Sigmoid colon (tissue), 7 donors: Measurements from ENCODE around the gene PRAF2. TPM values are rescaled to one million over a fixed set of nuclear protein-coding genes. Genes with fewer than 3 reads are reported as not detected.

Source experiments
- DNase-seq: peaks from one replicate; pipeline ENCODE4 v3.0.0-alpha.2; 2019
- H3K27ac ChIP-seq, 4 donors: fragments of 200-600 bp; sonication (generic); one replicate each; pipeline ENCODE4 v1.5.1; 2016 to 2019; ENCODE audit warnings: mild to moderate bottlenecking in 1 of 4
- H3K27me3 ChIP-seq, 3 donors: fragments of 200-600 bp; sonication (generic); one replicate each; pipeline ENCODE4 v1.5.1; 2019; ENCODE audit warnings: mild to moderate bottlenecking in 1 of 3
- H3K36me3 ChIP-seq, 4 donors: fragments of 200-600 bp; sonication (generic); one replicate each; pipeline ENCODE4 v1.5.1; 2016 to 2019
- H3K4me1 ChIP-seq, 4 donors: fragments of 200-600 bp; sonication (generic); one replicate each; pipeline ENCODE4 v1.5.1; 2017 to 2019
- H3K4me3 ChIP-seq, 4 donors: fragments of 200-600 bp; sonication (generic); one replicate each; pipeline ENCODE4 v1.5.1; 2017 to 2019; ENCODE audit warnings: mild to moderate bottlenecking in 2 of 4, moderate library complexity in 1 of 4
- H3K9me3 ChIP-seq, 4 donors: fragments of 200-600 bp in 3 of 4; sonication (generic) in 3 of 4; one replicate each; pipeline versions ENCODE4 v1.5.1 to v1.6.1; 2013 to 2019
- CTCF ChIP-seq, 4 experiments: fragments of 450-650 bp in 3 of 4; fragments of 200-600 bp in 1 of 4; IDR thresholded peaks; one replicate each; pipeline ENCODE4 v1.5.1; 2016 to 2019; ENCODE audit warnings: antibody characterized with exemption in 4 of 4, mild to moderate bottlenecking in 3 of 4, moderate library complexity in 2 of 4
- EP300 ChIP-seq, 4 donors: sonication (generic); formaldehyde crosslinking; IDR thresholded peaks; one replicate each; pipeline ENCODE4 v1.6.1; 2017; ENCODE audit warnings: antibody characterized with exemption in 4 of 4
- POLR2A ChIP-seq, 2 donors: fragments of 450-650 bp; IDR thresholded peaks; one replicate each; pipeline ENCODE4 v1.6.1; 2016; ENCODE audit warnings: antibody characterized with exemption in 2 of 2, mild to moderate bottlenecking in 2 of 2, moderate library complexity in 2 of 2
- POLR2AphosphoS5 ChIP-seq, 4 donors: sonication (generic); formaldehyde crosslinking; IDR thresholded peaks; one replicate each; pipeline ENCODE4 v1.6.1; 2017; ENCODE audit warnings: antibody characterized with exemption in 4 of 4
- WGBS, 2 donors: extraction: QIAGEN DNeasy Blood & Tissue Kit; methylation state at CpG; one replicate each; pipeline ENCODE4 v1.1.7; 2013; 5-methylcytosine and 5-hydroxymethylcytosine counted together
- intact Hi-C: fragments of 100-400 bp; cut with DNase I; formaldehyde crosslinking; loops from one replicate; pipeline ENCODE4 v1.15.1; 2023
- polyA plus RNA-seq, 3 donors: library from polyadenylated mRNA; stranded (reverse); fragments of 200-250 nt; gene quantifications; one replicate each; pipeline ENCODE4 v1.2.3, GENCODE V29; 2013
- total RNA-seq, 4 donors: library from RNA; depleted of rRNA; stranded (reverse); fragments of >200 nt; gene quantifications; one replicate each; pipeline ENCODE4 v1.1.0, GENCODE V29; 2016
- donor health status: healthy with polysubstance abuse.
- donor health status: Bipolar disorder and iron deficiency.
- donor health status: healthy.

PRAF2 gene
- total and polyA plus RNA-seq, 7 donors = 2.8 to 20.2 (median 18.2) TPM

DNA sequence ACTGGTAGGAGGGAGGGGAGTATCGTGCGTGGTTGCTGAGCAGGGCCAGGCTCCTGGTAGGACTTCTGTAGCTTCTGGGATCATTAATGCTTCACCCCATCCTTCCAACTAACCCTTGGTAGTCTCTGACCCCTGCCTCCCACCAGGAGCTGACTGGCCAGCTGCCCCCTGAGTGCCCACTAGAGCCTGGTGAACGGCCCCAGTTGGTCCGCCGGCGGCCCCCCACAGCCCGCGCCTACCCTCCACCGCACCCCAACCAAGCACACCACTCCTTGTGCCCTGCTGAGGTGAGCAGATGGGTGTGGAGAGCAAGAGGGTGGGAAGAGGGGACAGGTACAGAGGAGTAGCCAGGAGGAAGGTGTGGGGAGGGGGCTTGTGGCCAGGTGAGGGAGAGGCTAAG lies 10.1 kb downstream of the PRAF2 start:
- H3K9me3 ChIP-seq = no peaks in the 10 kb centered on the region
- DNase-seq = no peak
- no peaks in the 10 kb centered on the region for H3K27me3 ChIP-seq
- 96 to 98% methylated on average over 9 of the region's 9 CpGs for WGBS, 2 donors
- H3K36me3 ChIP-seq = no peaks in the 10 kb centered on the region
- intact Hi-C loops = loop anchor here (10.0 kb wide), 1 partner anchor 61 kb away; the partner anchor contains the start of gene GPKOW
- TF ChIP-seq POLR2AphosphoS5 (IDR thresholded peaks at IDR 0.05) (no peak), EP300 (IDR thresholded peaks at IDR 0.05) (no peak), CTCF (IDR thresholded peaks at IDR 0.05) (no peak), POLR2A (IDR thresholded peaks at IDR 0.05) (no peak)
- no peak overlapping the region for H3K27ac ChIP-seq
- no peak overlapping the region for H3K4me3 ChIP-seq
- no peaks in the 10 kb centered on the region for H3K4me1 ChIP-seq

- DNase-seq = no peak
- 82 to 86% methylated on average over 10 of the region's 10 CpGs for WGBS, 2 donors
Measured at GRCh38 chrX:49061916-49062315, 11.9 kb downstream of the PRAF2 start.

GRCh38 chrX:49061490-49061889 lies 12.3 kb downstream of the PRAF2 start:
- no peak overlapping the region for H3K4me3 ChIP-seq
- intact Hi-C loops = loop anchor here (10.0 kb wide), 1 partner anchor 63 kb away; the partner anchor contains the start of gene GPKOW
- TF ChIP-seq CTCF (IDR thresholded peaks at IDR 0.05) = no peak
- TF ChIP-seq POLR2A (IDR thresholded peaks at IDR 0.05) = no peak
- no peak for TF ChIP-seq POLR2AphosphoS5 (IDR thresholded peaks at IDR 0.05)
- no peak for TF ChIP-seq EP300 (IDR thresholded peaks at IDR 0.05)
- H3K4me1 ChIP-seq = no peaks in the 10 kb centered on the region
- DNase-seq = no peak
- no peaks in the 10 kb centered on the region for H3K36me3 ChIP-seq
- H3K9me3 ChIP-seq = no peaks in the 10 kb centered on the region
- no peaks in the 10 kb centered on the region for H3K27me3 ChIP-seq
- WGBS, 2 donors = 86 to 92% methylated on average over 7 of the region's 7 CpGs
- no peak overlapping the region for H3K27ac ChIP-seq

More at GRCh38 chrX:49061916-49062315, 11.9 kb downstream of the PRAF2 start:
- TF ChIP-seq POLR2AphosphoS5 (IDR thresholded peaks at IDR 0.05) = no peak
- TF ChIP-seq EP300 (IDR thresholded peaks at IDR 0.05) = no peak
- TF ChIP-seq CTCF (IDR thresholded peaks at IDR 0.05) = no peak
- TF ChIP-seq POLR2A (IDR thresholded peaks at IDR 0.05) = no peak
- Histone ChIP-seq H3K27ac (no peak overlapping the region), H3K27me3 (no peaks in the 10 kb centered on the region), H3K36me3 (no peaks in the 10 kb centered on the region), H3K4me1 (no peaks in the 10 kb centered on the region), H3K4me3 (no peak overlapping the region), H3K9me3 (no peaks in the 10 kb centered on the region)
- intact Hi-C loops = loop anchor here (10.0 kb wide), 1 partner anchor 63 kb away; the partner anchor contains the start of gene GPKOW

DNA sequence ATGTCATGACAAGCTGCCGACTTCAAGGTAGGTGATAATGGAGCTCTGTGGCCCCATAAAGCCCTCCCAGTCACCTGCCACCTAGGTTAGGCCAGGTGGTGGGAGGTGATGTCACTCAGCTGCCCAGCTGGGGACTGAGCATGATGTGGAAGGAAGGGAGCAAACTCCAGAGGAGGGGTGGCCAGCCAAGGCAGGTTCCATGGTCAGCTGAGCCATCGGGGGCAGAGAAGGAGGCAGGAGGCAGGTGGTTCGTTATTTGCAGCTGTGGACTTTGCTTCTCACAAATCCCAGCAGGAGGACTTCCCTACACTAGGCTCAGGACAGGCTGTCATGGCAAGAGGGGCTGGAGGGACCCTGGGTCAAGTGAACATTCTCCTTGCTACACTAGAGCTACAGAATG lies 12.9 kb downstream of the PRAF2 start:
- no peak for DNase-seq
- Histone ChIP-seq H3K36me3 (no peaks in the 10 kb centered on the region), H3K27ac (no peak overlapping the region), H3K9me3 (no peaks in the 10 kb centered on the region), H3K27me3 (no peaks in the 10 kb centered on the region), H3K4me1 (no peaks in the 10 kb centered on the region), H3K4me3 (no peak overlapping the region)
- intact Hi-C loops = loop anchor here (10.0 kb wide), 1 partner anchor 64 kb away; the partner anchor contains the start of gene GPKOW
- 31 to 69% methylated on average over 3 of the region's 3 CpGs for WGBS, 2 donors
- no peak for TF ChIP-seq POLR2AphosphoS5 (IDR thresholded peaks at IDR 0.05)
- no peak for TF ChIP-seq EP300 (IDR thresholded peaks at IDR 0.05)

GRCh38 chrX:49059681-49060085 lies 14.1 kb downstream of the PRAF2 start:
- no peaks in the 10 kb centered on the region for H3K36me3 ChIP-seq
- no peaks in the 10 kb centered on the region for H3K4me1 ChIP-seq
- no peak overlapping the region for H3K4me3 ChIP-seq
- H3K27me3 ChIP-seq = no peaks in the 10 kb centered on the region
- no peak overlapping the region for H3K27ac ChIP-seq
- WGBS, 2 donors = 18 to 65% methylated on average over 10 of the region's 10 CpGs
- intact Hi-C loops = loop anchor here (10.0 kb wide), 1 partner anchor 65 kb away; the partner anchor contains the start of gene GPKOW
- DNase-seq = no peak
- no peaks in the 10 kb centered on the region for H3K9me3 ChIP-seq
- TF ChIP-seq CTCF (IDR thresholded peaks at IDR 0.05) (no peak), POLR2A (IDR thresholded peaks at IDR 0.05) (no peak), EP300 (IDR thresholded peaks at IDR 0.05) (no peak), POLR2AphosphoS5 (IDR thresholded peaks at IDR 0.05) (no peak)
